HCT116 (cell line): ENCODE data around the gene NFS1. TPM values are rescaled to one million over a fixed set of nuclear protein-coding genes. Genes with fewer than 3 reads are reported as not detected.

Experiments
- ATAC-seq: fragments of 200-7000 bp; cut with Tn5 transposase; 2 replicates; pipeline ENCODE4 v1.9.1; 2020; ENCODE audit warnings: mild to moderate bottlenecking, moderate library complexity
- BruUV-seq: library from RNA; stranded (reverse); fragments of 400-500 nt; replicated peaks from 2 replicates; lab custom pipeline; 2021; lab: Mats Ljungman, UMichigan
- CTCF ChIA-PET: fragments of 300-600 bp; sonication (Branson Sonifier 250); formaldehyde crosslinking; loops from one replicate; lab custom pipeline; 2021; ENCODE audit warnings: antibody characterized with exemption; lab: Charles Lee
- POLR2A ChIA-PET: fragments of 300-600, 350-600 bp; sonication (Branson Sonifier 250); formaldehyde crosslinking; loops from one replicate; lab custom pipeline; 2021; ENCODE audit warnings: antibody characterized with exemption; lab: Charles Lee
- RAD21 ChIA-PET, 2 experiments: fragments of 300-600 bp; sonication (Branson Sonifier 250); formaldehyde crosslinking; loops; one replicate each; lab custom pipeline; 2023; ENCODE audit warnings: low total read pairs in 2 of 2; ENCODE audit not compliant: uncharacterized antibody in 2 of 2, unreplicated experiment in 2 of 2, low non-redundant PET in 1 of 2; lab: Charles Lee
- DNase-seq: peaks from one replicate; pipeline ENCODE4 v3.0.0-alpha.2; 2010; ENCODE audit warnings: low read depth, low spot score
- H2AFZ ChIP-seq: fragments of 200-600 bp; shearing (Covaris generic), sonication (generic); 2 replicates; pipeline ENCODE4 v1.6.1; 2017; ENCODE audit warnings: low read depth, mixed run types, mixed read lengths, antibody characterized with exemption, low read length; ENCODE audit not compliant: poor library complexity, severe bottlenecking
- H3K27ac ChIP-seq: 2 replicates; pipeline ENCODE4 v1.5.1; 2012; ENCODE audit warnings: low read depth, low read length
- H3K27me3 ChIP-seq: fragments of 200-600 bp; sonication (generic); 2 replicates; pipeline ENCODE4 v1.6.1; 2016; ENCODE audit warnings: mixed run types, low read length, mixed read lengths; ENCODE audit not compliant: insufficient read depth
- H3K36me3 ChIP-seq, 2 experiments: fragments of 200-500 bp in 1 of 2; fragments of 200-600 bp in 1 of 2; sonication (Bioruptor generic) in 1 of 2; sonication (generic) in 1 of 2; 2 replicates each; pipeline versions ENCODE4 v1.5.1 to v1.6.1; 2014 to 2016; ENCODE audit warnings: low read length in 2 of 2, inconsistent platforms in 1 of 2, mixed read lengths in 1 of 2, mixed run types in 1 of 2; ENCODE audit not compliant: insufficient read depth in 2 of 2, control insufficient read depth in 1 of 2
- H3K4me1 ChIP-seq, 2 experiments: fragments of 200-600 bp in 1 of 2; sonication (generic) in 1 of 2; 2 replicates each; pipeline versions ENCODE4 v1.5.1 to v1.6.1; 2012 to 2017; ENCODE audit warnings: low read length in 2 of 2, inconsistent platforms in 1 of 2, mild to moderate bottlenecking in 1 of 2, mixed read lengths in 1 of 2, mixed run types in 1 of 2, moderate library complexity in 1 of 2; ENCODE audit not compliant: insufficient read depth in 2 of 2, control insufficient read depth in 1 of 2
- H3K4me2 ChIP-seq: fragments of 200-600 bp; sonication (generic); 2 replicates; pipeline ENCODE4 v1.6.1; 2017; ENCODE audit warnings: mixed run types, low read length, mixed read lengths
- H3K4me3 ChIP-seq, 2 experiments: fragments of 200-600 bp in 1 of 2; sonication (generic) in 1 of 2; replicated peaks in 1 of 2; 2 replicates each; pipeline ENCODE4 v1.5.1; 2011 to 2016; ENCODE audit warnings: low read length in 2 of 2, control low read depth in 1 of 2, low read depth in 1 of 2, mild to moderate bottlenecking in 1 of 2, mixed read lengths in 1 of 2, mixed run types in 1 of 2
- H3K79me2 ChIP-seq: fragments of 200-600 bp; sonication (generic); 2 replicates; pipeline ENCODE4 v1.6.1; 2017; ENCODE audit warnings: mild to moderate bottlenecking, mixed run types, low read length, moderate library complexity, mixed read lengths; ENCODE audit not compliant: insufficient read depth
- H3K9ac ChIP-seq: fragments of 200-600 bp; sonication (generic); 2 replicates; pipeline ENCODE4 v1.6.1; 2016; ENCODE audit warnings: low read length, mixed read lengths
- H3K9me2 ChIP-seq: fragments of 200-600 bp; sonication (generic), shearing (Covaris generic); 2 replicates; pipeline ENCODE4 v1.6.1; 2017; ENCODE audit warnings: mixed run types, mild to moderate bottlenecking, moderate library complexity; ENCODE audit not compliant: insufficient read depth
- H3K9me3 ChIP-seq, 2 experiments: fragments of 200-500 bp in 1 of 2; fragments of 200-600 bp in 1 of 2; sonication (Bioruptor generic) in 1 of 2; sonication (generic) in 1 of 2; 2 replicates each; pipeline ENCODE4 v1.6.1; 2014 to 2017; ENCODE audit warnings: low read length in 2 of 2, mixed read lengths in 2 of 2, inconsistent platforms in 1 of 2, low read depth in 1 of 2, mild to moderate bottlenecking in 1 of 2, mixed run types in 1 of 2, moderate library complexity in 1 of 2; ENCODE audit not compliant: control insufficient read depth in 1 of 2, insufficient read depth in 1 of 2
- H4K20me1 ChIP-seq: fragments of 200-600 bp; sonication (generic), shearing (Covaris generic); 2 replicates; pipeline ENCODE4 v1.6.1; 2017; ENCODE audit warnings: mixed run types, mild to moderate bottlenecking, moderate library complexity; ENCODE audit not compliant: insufficient read depth
- CEBPB ChIP-seq: IDR thresholded peaks from 2 replicates; pipeline ENCODE4 v1.6.1; 2012; ENCODE audit warnings: low read depth
- POLR2AphosphoS5 ChIP-seq: IDR thresholded peaks from 2 replicates; pipeline ENCODE4 v1.6.1; 2011; ENCODE audit warnings: mild to moderate bottlenecking, low read depth, low read length, moderate library complexity
- intact Hi-C: fragments of 100-400 bp; cut with micrococcal nuclease; formaldehyde crosslinking; loops from 2 replicates; pipeline ENCODE4 v1.10.0; 2022
- total RNA-seq: library from RNA; stranded (reverse); gene quantifications from one replicate; pipeline ENCODE4 v1.2.1, GENCODE V29; 2021; ENCODE audit not compliant: unreplicated experiment
- TF ChIP-seq, protein P1 (sequence below): IDR thresholded peaks from 2 replicates; pipeline ENCODE4 v1.6.1; 2011; ENCODE audit warnings: mild to moderate bottlenecking, low read length, moderate library complexity; ENCODE audit not compliant: insufficient replicate concordance; ENCODE audit errors: extremely low read depth

Gene NFS1
- total RNA-seq, 1 experiment from 2014 or later: 33.9 TPM

DNA sequence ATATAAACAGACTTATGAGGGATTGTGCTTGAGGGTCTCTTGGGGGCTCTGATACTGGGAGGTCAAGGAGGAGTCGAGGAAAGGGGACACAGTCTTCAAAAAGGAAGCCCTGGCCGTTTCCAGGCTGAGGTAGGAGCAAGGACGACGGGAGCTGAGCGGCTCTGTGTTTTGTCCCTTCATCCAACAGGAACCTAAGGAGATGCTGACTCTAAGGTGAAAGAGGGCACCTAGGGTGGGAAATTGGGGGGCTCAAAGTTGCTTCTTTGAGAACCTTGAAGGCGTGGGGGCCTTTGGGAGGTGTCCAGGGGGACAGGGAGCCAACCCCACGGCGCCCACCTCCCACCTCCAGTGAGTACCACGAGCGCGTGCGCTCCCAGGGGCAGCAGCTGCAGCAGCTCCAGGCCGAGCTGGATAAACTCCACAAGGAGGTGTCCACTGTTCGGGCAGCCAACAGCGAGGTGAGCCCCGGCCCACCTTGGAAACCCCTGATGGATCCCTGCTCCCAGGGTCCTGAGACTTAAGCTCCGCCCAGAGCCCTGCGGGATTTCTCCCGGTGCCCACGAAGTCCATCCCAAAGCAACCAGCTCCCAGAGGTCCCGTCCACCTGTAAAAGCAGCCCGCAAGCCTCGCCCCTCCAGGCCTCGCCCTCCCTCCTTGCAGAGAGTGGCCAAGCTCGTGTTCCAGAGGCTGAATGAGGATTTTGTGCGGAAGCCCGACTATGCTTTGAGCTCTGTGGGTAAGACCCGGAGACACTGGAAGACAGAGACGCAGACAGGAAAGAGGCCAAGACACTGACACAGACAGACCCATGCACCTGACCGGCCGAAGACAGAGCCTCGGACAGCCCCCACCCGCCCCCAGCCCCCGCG is 80.7 kb downstream of the NFS1 start:
- intact Hi-C loops: loop anchor here (2.0 to 5.0 kb wide), 2 partner anchors 44 to 76 kb away; partner anchors contain the start of gene ERGIC3
- peak overlapping the region; percentile 98 for H3K4me2 ChIP-seq
- no peak for DNase-seq
- peaks cover 19 to 42% of the 10 kb centered on the region in 2 experiments for H3K4me1 ChIP-seq
- 0 out of 2 replicates have a peak, but pooled peaks cover 5% of the 10 kb centered on the region for H3K79me2 ChIP-seq
- TF ChIP-seq CEBPB (no peak), POLR2AphosphoS5 (no peak)
- TF ChIP-seq, protein P1, sequence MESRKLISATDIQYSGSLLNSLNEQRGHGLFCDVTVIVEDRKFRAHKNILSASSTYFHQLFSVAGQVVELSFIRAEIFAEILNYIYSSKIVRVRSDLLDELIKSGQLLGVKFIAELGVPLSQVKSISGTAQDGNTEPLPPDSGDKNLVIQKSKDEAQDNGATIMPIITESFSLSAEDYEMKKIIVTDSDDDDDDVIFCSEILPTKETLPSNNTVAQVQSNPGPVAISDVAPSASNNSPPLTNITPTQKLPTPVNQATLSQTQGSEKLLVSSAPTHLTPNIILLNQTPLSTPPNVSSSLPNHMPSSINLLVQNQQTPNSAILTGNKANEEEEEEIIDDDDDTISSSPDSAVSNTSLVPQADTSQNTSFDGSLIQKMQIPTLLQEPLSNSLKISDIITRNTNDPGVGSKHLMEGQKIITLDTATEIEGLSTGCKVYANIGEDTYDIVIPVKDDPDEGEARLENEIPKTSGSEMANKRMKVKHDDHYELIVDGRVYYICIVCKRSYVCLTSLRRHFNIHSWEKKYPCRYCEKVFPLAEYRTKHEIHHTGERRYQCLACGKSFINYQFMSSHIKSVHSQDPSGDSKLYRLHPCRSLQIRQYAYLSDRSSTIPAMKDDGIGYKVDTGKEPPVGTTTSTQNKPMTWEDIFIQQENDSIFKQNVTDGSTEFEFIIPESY: no peak
- TF ChIP-seq, all 23 proteins: peak for 0
- Histone ChIP-seq H4K20me1 (no peaks in the 10 kb centered on the region), H3K9me2 (no peaks in the 10 kb centered on the region), H3K9ac (peak overlapping the region; percentile 72), H3K36me3 (no peaks in the 10 kb centered on the region), H3K27me3 (no peaks in the 10 kb centered on the region), H3K27ac (peak overlapping the region; percentile 79; the same call in 1 of the 2 replicates), H3K9me3 (no peaks in the 10 kb centered on the region), H2AFZ (no peak overlapping the region), H3K4me3 (peak overlapping the region; percentile 63 to 70)
- no peak for ATAC-seq
- CTCF ChIA-PET: interaction anchor here (0.9 to 1.6 kb wide), 12 partner anchors 12 to 336 kb away, joined by 3 to 10 read pairs (median 4); partner anchors contain the start of genes ERGIC3, NFS1, ROMO1 and SCAND1
- RAD21 ChIA-PET: interaction anchor here (0.5 to 1.2 kb wide), 4 partner anchors 51 to 336 kb away, joined by 3 read pairs; partner anchors contain the start of gene SCAND1 (in 1 of the 2)
- POLR2A ChIA-PET: interaction anchor here (0.5 to 1.5 kb wide), 5 partner anchors 15 to 336 kb away, joined by 3 to 5 read pairs (median 3); partner anchors contain the start of genes RBM39 and SCAND1
- no TSS peak for BruUV-seq

Other genes with a start within 250 kb of the NFS1 start
- 42.3 TPM for gene CEP250, start 243.8 kb downstream of the NFS1 start, total RNA-seq
- gene C20orf173, start 169.7 kb downstream of the NFS1 start, total RNA-seq: not detected
- 229 TPM for gene ERGIC3, start 157.3 kb downstream of the NFS1 start, total RNA-seq
- 6.2 TPM for gene SPAG4, start 83.5 kb downstream of the NFS1 start, total RNA-seq
- gene CPNE1, start 34.5 kb downstream of the NFS1 start, total RNA-seq: 333 TPM
- 110 TPM for gene RBM12, start 34.5 kb downstream of the NFS1 start, total RNA-seq
- gene ROMO1, start 53 bp upstream of the NFS1 start, total RNA-seq: 167 TPM
- gene RBM39, start 42.9 kb upstream of the NFS1 start, total RNA-seq: 234 TPM
- 40.8 TPM for gene PHF20, start 72.7 kb upstream of the NFS1 start, total RNA-seq